Measurements from ENCODE around the gene FNDC1.

The FNDC1 gene

GRCh38 chr6:159161839-159162238 lies 7.4 kb upstream of the FNDC1 start:
- DNase-seq (ENCODE audit: low spot score), result no peak

DNA sequence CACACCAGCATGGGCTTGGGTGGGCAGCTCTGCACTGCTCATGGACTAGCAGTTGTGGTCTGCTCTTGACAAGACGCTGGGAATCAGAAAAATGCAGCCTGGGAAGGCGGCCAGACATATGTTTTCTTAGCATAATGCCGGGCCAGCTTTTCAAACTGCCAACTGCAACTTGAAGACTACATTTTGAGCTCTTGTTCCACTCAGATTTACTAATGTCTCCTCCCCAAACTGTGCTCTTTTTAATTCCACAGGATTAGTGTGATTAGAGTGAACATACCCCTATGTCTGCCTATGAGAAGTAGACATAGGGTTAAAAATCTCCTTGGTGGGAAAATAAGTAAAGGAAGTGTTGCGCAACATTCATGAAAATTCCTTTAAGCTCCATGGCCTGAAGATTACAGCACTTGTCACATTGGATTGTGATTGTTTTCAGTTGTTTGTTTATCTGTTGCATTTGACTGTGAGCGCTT lies 5.3 kb upstream of the FNDC1 start:
- DNase-seq (ENCODE audit: low spot score), result no peak

DNA sequence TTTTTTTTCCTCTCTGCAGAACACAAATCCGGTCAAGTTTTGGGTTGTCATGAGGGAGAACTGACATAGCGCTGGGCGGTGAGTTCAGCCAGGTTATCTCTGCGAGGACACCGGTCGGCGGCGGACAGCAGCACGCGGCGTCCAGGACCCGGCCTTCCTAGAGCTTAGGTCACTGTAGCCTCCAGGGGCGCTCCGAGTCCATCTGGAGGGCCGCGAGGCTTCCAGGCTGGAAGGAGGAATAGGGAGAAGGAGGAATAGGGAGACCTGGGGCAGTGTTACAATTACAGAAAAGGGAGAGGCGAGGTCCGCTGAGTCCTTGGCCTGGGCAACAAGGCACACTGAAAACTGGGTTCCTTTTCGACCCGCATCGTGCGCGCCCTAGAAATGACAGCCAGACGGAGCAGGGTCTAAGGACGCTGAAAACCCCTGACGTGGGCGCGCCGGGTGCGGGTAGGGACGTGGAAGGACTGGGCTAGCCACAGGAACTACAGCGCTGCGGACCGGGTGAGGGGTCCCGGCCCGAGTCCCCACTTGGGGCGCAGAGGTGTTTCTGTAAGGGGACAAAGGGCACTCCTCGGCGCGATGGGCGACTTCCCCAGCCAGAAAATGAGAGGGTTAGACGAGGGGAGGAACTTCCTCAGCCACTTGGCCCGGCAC lies 536 bp upstream of the FNDC1 start:
- DNase-seq (ENCODE audit: low spot score), result no peak

DNA sequence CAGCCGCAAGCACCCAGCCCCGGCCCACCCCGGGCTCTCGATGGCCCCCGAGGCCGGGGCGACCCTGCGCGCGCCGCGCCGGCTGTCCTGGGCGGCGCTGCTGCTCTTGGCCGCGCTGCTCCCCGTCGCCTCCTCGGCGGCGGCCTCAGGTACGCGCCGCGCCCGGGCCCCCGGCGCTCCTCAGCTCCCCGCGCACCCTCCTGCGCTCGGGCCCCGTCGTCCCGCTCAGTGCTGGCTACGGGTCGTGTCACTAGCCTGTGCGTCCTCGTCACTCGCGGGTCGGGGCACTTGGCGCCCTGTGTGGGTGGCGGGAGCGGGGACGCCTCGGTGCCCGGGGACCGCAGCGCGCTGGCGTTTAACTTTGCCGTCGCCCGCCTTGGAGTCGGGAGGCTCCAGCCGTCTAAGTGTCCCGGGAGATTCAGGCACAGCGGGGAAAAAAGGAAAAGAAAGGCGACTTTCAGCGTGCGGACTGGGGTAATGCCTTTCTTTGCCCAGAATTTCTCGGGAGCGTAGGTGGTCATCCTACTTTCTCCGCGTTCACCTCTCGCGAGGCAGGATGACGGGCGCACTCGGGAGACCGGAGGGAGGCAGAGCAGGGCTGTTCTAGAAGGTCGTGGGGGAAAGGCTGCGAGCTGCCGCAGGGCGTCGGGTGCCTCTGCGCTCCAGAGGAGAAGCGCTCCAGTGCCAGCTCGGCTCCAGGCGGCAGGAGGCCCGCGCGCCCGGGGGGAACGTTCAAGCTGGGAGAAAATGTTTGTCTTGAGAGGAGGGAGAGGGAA lies 545 bp downstream of the FNDC1 start:
- no peak for DNase-seq (ENCODE audit: low spot score)

DNA sequence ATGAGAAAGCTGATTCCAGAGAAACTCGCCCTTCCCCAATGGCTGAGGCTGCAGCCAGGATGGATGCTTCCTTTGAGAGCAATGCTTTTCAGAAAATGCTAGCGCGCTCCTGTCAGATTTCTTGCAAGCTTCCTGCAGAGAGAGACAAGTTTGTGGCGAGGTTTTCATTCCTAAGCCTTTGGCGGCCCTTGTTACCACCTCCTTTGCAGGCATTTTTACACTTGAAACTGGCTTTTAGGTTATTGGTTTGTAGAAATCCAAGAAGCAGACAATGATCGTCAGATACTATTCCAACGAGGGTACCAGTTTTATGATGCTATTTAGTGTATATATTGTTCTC lies 1.1 kb downstream of the FNDC1 start:
- no peak for DNase-seq (ENCODE audit: low spot score)

DNA sequence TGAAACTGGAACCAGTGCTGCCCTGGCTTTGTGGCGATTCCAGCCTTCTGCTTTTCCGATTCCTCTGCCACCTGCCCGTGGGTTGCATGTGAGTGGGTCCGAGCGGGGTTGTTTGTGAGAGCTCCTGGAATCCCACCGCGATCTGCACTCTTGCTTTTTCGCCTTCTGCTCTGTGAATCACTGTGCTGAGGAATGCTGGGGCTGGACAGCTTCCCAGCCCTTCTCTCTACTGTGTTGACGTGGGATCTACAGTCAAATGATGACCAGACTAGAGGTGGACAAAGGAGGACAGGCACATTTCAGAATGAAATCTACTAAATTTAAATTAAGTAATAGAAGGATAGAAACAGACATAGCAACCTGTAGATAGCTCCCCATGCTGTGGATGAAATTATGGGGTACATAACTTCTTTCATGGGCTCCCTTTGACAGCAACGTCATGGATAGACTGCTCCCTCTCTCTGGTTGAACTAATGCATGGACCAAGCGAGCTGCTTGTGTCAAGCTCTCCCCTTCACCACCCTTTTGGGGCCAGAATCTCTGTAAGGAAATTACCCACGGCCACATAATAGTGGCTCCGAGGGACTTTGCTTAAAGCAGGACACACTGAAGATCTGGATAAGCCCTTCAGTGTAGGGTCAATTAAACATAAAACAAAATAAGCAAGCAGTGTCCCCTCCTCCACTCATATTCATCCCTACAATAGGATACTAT lies 2.0 kb downstream of the FNDC1 start:
- no peak for DNase-seq (ENCODE audit: low spot score)

DNA sequence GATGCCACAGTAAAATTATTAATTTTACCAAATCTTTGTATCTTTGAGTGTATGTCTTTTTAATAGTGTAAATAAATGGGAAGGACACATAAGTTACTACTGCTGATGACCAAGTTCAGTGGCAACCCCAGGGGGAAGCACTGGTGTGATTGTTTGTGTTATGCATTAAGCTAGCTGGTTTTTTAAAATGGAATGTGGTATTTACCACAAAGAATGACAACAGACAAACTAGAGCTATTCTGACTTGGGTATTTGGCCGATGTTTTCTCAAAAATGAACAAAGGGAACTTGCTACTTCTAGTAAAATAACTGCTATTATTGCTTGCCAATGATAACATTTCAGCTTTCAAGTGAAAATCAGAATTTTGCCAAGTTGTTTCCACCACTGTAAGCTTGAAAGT lies 2.9 kb downstream of the FNDC1 start:
- DNase-seq (ENCODE audit: low spot score), result no peak

GRCh38 chr6:159174263-159174969 lies 5.2 kb downstream of the FNDC1 start:
- peak; percentile 44 for DNase-seq (ENCODE audit: low spot score)

DNA sequence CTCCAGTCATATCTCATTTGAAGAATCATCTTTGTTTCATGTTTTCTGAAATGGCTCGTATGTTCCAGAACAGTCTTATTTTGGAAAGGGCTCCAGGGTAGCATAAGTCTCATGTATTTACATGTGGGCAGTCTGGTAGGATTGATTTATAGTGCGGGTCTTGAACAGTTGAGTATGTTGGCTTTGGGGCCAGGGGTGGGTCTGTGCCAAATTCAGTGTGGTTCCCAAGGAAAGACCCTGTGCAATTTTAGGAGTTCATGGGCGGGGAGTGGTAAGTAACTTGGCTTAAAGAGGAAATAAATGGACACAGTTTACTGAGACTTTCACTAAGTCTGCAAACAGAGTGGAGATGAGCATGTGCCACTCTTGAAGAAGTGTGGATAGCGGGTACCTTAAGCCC lies 7.7 kb downstream of the FNDC1 start:
- no peak for DNase-seq (ENCODE audit: low spot score)

DNA sequence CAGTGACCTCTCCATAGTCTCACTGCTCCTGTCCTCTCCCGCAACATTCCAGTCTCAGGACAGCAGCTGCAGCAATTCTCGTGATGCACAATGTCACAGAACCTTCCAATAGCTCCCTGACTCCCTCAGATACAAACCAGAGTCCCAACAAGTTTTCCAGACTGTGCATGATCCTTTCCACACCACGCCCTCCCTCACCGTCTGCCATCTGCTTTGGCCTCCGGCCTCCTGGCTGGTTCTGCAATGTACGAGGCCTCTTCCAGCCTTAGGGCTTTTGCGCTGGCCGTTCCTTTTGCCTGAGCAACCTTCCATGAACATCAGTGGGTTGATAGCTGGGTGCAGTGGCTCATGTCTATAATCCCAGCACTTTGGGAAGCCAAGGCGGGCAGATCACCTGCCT lies 9.6 kb downstream of the FNDC1 start:
- DNase-seq (ENCODE audit: low spot score), result no peak

- DNase-seq (ENCODE audit: low spot score), result no peak
Observed at GRCh38 chr6:159180001-159180400, 10.8 kb downstream of the FNDC1 start.

DNA sequence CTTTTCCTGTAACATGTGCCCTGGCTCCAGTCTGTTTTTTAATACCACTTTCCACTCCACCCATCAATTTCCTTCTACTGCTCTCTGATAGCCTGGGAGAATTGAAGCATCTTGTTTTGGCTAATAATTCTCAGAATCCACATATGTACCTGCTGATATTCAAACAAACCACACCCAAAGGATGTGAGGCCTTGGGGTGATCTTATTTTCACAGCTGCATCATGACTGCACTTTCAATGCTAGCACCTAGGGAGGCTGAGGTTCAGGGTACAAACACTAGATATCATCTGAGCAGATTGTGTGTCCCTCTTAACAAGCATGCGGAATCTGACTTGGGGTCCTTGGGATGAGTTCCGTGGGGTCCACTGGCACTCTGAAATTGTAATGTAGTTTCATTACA lies 12.7 kb downstream of the FNDC1 start:
- no peak for DNase-seq (ENCODE audit: low spot score)

DNA sequence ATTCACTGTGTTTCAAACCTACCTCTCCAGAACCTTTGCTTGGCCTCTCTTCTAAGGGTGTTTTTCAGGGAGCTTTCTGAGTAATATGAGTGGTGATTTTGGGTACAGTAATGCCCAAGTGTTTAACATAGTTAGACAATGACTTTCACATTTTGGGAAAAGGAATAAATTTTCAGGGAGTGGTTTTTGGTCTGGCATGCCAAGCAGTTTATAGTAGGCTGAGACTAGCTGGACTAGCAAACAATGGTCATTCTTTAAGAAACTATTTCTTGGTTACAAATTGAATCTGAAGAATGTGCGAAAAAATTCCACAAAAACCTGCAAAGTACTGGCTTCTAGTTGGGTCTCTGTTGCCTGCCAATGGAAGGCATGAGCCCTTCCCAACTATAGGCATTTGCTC lies 15.4 kb downstream of the FNDC1 start:
- no peak for DNase-seq (ENCODE audit: low spot score)

DNA sequence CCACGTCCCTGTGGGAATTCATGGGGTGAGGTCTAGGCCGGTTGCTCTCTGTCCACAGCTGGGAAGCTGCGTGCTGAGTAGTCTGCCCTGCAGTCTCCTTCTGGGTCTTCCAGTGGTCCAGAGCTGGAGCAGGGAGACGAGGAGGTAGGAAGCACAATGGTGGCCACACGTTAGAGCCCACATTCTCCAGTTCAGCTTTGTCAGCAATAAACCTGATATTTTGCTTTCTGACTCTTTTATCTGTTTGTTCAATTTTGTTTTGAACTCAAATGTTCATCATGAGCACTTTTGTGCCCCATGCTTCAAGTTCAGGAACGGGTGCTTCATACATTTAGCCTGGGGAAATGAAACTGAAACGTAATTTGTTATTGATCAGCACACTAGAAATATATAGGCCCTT lies 21.3 kb downstream of the FNDC1 start:
- DNase-seq (ENCODE audit: low spot score), result no peak

- DNase-seq (ENCODE audit: low spot score), result no peak
Observed at GRCh38 chr6:159193923-159194322, 24.7 kb downstream of the FNDC1 start.

- DNase-seq (ENCODE audit: low spot score), result no peak
Observed at GRCh38 chr6:159194421-159194820, 25.2 kb downstream of the FNDC1 start.

- DNase-seq (ENCODE audit: low spot score), result no peak
Observed at GRCh38 chr6:159196430-159196975, 27.3 kb downstream of the FNDC1 start.

- DNase-seq (ENCODE audit: low spot score), result no peak
Observed at GRCh38 chr6:159197251-159197650, 28.1 kb downstream of the FNDC1 start.

- DNase-seq (ENCODE audit: low spot score), result no peak
Observed at GRCh38 chr6:159201336-159201735, 32.1 kb downstream of the FNDC1 start.

GRCh38 chr6:159203304-159204005 lies 34.3 kb downstream of the FNDC1 start:
- DNase-seq (ENCODE audit: low spot score), result no peak

DNA sequence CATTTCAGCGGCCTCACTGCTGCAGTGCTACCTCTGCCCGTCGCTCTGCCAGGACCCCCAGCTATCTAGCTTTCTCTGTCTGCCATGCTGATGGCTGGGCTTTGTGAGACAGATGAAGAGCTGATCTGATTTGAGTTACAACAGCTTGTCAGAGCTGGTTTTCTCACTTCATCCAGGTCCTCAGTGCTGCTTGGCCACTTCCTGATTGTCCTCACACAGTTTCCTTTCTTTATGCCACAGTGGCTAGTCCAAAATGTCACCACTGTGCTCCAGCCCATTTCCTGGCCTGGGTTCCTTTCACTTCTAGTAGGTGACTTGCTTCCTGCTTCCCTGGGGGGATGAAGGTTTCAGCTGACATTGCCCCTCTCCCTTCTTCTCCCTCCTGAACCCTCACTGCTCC lies 35.4 kb downstream of the FNDC1 start:
- no peak for DNase-seq (ENCODE audit: low spot score)

DNA sequence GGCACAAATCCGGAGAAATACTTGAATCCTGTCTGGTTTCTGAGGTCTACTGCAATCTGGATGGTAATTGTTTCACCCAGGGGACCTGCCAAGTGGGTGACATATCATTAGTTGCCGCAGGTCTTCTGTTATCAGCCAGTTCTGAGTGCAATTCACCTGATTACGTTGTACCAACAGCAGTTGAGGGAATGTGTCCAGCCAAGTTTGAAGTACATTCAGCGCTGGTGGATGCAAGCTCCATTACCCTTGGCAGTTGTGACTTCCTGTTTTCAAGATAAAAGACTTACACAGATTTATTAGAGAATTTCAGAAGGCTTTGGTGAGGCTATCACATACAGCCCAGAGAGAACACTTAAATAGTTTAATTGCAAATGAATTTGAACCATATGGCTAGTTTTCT lies 42.8 kb downstream of the FNDC1 start:
- no peak for DNase-seq (ENCODE audit: low spot score)
